Measurements from ENCODE around the gene PCBP4. TPM values are rescaled to one million over a fixed set of nuclear protein-coding genes. Genes with fewer than 3 reads are reported as not detected.

Gene PCBP4
- total RNA-seq, 1 experiment from 2014 or later: 28.7 TPM

- TF ChIP-seq MXD4 (CRISPR knock-in tag; IDR thresholded peaks at IDR 0.05; ENCODE audit: borderline replicate concordance): no peak
- TF ChIP-seq ZNF671 (CRISPR knock-in tag; IDR thresholded peaks at IDR 0.05): peak; percentile 61; the same call in 1 of the 2 replicates
- no peak for TF ChIP-seq ZBTB43 (CRISPR knock-in tag; IDR thresholded peaks at IDR 0.05)
- TF ChIP-seq MYBL2 (CRISPR knock-in tag; IDR thresholded peaks at IDR 0.05): no peak
- TF ChIP-seq, protein P1, sequence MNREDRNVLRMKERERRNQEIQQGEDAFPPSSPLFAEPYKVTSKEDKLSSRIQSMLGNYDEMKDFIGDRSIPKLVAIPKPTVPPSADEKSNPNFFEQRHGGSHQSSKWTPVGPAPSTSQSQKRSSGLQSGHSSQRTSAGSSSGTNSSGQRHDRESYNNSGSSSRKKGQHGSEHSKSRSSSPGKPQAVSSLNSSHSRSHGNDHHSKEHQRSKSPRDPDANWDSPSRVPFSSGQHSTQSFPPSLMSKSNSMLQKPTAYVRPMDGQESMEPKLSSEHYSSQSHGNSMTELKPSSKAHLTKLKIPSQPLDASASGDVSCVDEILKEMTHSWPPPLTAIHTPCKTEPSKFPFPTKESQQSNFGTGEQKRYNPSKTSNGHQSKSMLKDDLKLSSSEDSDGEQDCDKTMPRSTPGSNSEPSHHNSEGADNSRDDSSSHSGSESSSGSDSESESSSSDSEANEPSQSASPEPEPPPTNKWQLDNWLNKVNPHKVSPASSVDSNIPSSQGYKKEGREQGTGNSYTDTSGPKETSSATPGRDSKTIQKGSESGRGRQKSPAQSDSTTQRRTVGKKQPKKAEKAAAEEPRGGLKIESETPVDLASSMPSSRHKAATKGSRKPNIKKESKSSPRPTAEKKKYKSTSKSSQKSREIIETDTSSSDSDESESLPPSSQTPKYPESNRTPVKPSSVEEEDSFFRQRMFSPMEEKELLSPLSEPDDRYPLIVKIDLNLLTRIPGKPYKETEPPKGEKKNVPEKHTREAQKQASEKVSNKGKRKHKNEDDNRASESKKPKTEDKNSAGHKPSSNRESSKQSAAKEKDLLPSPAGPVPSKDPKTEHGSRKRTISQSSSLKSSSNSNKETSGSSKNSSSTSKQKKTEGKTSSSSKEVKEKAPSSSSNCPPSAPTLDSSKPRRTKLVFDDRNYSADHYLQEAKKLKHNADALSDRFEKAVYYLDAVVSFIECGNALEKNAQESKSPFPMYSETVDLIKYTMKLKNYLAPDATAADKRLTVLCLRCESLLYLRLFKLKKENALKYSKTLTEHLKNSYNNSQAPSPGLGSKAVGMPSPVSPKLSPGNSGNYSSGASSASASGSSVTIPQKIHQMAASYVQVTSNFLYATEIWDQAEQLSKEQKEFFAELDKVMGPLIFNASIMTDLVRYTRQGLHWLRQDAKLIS (CRISPR knock-in tag; IDR thresholded peaks at IDR 0.05; ENCODE audit: borderline replicate concordance): no peak
- no peak for TF ChIP-seq MLX (CRISPR knock-in tag; IDR thresholded peaks at IDR 0.05)
- no peak for TF ChIP-seq FOXP1 (CRISPR knock-in tag; IDR thresholded peaks at IDR 0.05; ENCODE audit: borderline replicate concordance)
- no peak for TF ChIP-seq ZBTB21 (CRISPR knock-in tag; IDR thresholded peaks at IDR 0.05; ENCODE audit: borderline replicate concordance)
- TF ChIP-seq FOXJ3 (CRISPR knock-in tag; IDR thresholded peaks at IDR 0.05; ENCODE audit: borderline replicate concordance): no peak
- TF ChIP-seq IRF2 (CRISPR knock-in tag; IDR thresholded peaks at IDR 0.05; ENCODE audit: borderline replicate concordance, low read depth): no peak
- no peak for TF ChIP-seq CREM (CRISPR knock-in tag; IDR thresholded peaks at IDR 0.05)
- TF ChIP-seq, protein P2, sequence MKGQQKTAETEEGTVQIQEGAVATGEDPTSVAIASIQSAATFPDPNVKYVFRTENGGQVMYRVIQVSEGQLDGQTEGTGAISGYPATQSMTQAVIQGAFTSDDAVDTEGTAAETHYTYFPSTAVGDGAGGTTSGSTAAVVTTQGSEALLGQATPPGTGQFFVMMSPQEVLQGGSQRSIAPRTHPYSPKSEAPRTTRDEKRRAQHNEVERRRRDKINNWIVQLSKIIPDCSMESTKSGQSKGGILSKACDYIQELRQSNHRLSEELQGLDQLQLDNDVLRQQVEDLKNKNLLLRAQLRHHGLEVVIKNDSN (CRISPR knock-in tag; IDR thresholded peaks at IDR 0.05): no peak
- TF ChIP-seq TP53 (CRISPR knock-in tag; IDR thresholded peaks at IDR 0.05): no peak
- TF ChIP-seq PRRX2 (CRISPR knock-in tag; IDR thresholded peaks at IDR 0.05): peak; percentile 19; the same call in 1 of the 2 replicates
- no peak for TF ChIP-seq ZNF396 (CRISPR knock-in tag; IDR thresholded peaks at IDR 0.05; ENCODE audit: borderline replicate concordance)
- no peak for TF ChIP-seq OVOL2 (CRISPR knock-in tag; IDR thresholded peaks at IDR 0.05; ENCODE audit: borderline replicate concordance)
- 0 out of 2 replicates have a peak, but pooled peaks have one; percentile 35 for TF ChIP-seq AR (CRISPR knock-in tag; IDR thresholded peaks at IDR 0.05)
- no peak for TF ChIP-seq GABPB1 (CRISPR knock-in tag; IDR thresholded peaks at IDR 0.05)
- TF ChIP-seq, protein P3, sequence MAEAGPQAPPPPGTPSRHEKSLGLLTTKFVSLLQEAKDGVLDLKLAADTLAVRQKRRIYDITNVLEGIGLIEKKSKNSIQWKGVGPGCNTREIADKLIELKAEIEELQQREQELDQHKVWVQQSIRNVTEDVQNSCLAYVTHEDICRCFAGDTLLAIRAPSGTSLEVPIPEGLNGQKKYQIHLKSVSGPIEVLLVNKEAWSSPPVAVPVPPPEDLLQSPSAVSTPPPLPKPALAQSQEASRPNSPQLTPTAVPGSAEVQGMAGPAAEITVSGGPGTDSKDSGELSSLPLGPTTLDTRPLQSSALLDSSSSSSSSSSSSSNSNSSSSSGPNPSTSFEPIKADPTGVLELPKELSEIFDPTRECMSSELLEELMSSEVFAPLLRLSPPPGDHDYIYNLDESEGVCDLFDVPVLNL (CRISPR knock-in tag; IDR thresholded peaks at IDR 0.05; ENCODE audit: borderline replicate concordance, low read depth): no peak
Observed at GRCh38 chr3:51992017-51992682, 24.9 kb upstream of the PCBP4 start (continued).
